CD4-positive, alpha-beta T cell treated with Interleukin-15 for 4 hours (primary cell): Measurements from ENCODE around the gene SMYD2.

ENCODE experiments used
- DNase-seq: peaks from one replicate; pipeline ENCODE4 v3.0.0-alpha.2; 2020; ENCODE audit warnings: low spot score

Gene SMYD2

DNA sequence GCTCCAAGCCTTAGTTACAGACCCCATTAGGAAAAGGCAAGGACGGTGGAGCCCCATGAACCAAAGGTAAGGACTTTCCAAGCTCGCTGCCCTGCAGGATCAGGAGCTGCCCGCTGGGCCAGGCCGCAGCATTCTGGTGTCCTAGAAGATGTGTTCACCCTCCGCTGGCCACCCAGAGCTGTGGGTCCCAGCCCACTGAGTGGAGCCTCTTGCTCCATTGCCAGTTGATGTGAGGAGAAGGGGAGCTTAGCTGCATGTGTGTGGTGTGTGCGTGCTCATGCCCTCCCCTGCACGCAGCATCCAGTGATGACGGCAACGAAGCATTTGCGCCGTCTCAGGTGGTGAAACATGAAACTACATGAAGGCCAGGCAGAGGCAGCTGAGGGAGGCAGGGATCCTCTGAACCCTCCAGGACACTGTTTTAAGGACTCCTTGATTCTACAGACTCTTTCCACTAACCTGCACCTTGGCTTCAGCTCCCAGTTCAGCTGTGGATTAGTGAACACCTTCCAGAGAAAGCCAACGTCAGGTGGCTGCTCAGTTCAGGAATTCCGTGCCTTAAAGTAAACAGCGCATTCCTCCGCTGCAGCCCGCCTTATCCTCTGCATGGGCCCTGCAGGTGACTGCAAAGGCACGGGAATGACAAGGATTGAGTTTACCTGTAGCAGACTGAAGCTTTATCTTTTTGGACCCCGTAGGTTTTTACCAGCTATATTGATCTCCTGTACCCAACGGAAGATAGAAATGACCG lies 48.7 kb downstream of the SMYD2 start:
- no peak for DNase-seq

GRCh38 chr1:214330222-214330621 lies 49.3 kb downstream of the SMYD2 start:
- DNase-seq: no peak

DNA sequence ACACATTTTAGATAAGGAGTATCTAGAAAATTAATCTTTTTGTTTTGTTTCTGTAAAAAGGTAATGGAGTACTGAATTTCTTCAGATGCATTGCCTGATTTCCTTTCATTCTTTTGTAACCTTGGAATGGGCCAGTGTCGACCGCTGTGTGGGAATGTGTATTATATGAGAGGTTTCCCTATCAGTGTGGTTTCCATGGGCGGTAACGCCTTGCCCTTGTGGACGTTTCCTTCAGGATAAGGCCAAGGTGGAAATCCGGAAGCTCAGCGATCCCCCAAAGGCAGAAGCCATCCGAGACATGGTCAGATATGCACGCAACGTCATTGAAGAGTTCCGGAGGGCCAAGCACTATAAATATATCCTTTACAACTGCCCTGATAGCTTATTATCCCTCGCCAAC lies 49.8 kb downstream of the SMYD2 start:
- no peak for DNase-seq

DNA sequence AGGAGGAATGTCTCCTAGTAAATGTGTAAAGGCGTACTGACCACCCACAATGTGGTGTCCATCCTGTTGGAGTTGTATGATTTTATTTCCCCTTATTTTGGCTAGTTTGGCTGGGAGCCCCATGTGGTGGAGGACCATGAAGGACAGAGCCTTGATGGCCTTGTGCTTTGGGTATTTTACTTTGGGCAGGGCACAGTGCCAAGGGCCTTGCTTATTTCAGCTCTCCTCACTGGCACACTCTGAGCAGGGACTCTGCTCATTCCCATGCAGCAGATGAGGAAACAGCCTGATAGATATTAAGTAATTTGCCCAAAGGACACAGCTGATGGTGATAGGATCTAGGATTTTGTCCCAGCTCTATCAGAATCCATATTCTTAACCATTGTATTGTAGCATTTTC lies 50.2 kb downstream of the SMYD2 start:
- DNase-seq: no peak

- peak; percentile 59 for DNase-seq
Observed at GRCh38 chr1:214331827-214332423, 51.0 kb downstream of the SMYD2 start.

DNA sequence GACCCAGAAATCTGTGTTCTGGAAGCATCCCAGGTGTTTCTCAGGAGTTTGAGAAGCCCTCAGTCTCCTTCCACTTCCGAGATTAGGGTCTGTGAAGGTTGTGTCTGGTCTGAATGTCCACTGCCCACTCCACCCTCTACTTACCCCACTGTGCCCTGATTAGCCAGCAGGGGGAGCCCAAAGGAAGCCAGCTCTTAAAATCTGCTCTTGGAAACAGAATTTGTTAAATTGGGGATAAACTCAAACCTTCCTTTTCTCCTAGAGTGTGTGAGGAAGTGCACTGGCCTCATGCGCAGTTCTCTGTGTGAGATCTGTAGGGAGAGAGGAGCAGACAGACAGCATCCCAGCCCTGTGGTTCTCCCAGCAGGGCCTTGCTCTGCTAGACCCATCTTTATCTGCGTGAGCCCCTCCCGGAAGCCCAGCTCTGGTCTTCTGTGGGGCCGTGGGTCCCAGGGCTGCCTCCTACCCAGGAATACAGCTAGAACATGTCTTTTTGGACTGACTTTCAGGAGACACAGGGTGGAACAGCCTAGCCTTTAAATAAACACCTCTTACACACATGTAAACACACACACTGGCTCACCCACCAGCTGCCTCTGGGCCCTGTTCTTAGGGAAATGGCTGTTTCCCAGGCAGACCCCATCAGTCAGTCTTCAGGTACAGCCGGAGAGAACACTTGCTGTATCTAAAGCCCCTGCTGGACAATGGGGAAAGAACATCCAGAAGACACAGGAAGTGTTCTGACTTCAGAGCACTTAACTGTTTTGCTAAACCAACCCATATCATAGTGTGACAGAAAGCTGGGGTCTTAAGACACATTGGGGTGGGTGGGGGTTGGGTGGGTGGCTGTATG lies 52.2 kb downstream of the SMYD2 start:
- peak; percentile 29 for DNase-seq

- no peak for DNase-seq
Observed at GRCh38 chr1:214335567-214335966, 54.6 kb downstream of the SMYD2 start.

- no peak for DNase-seq
Observed at GRCh38 chr1:214337015-214337414, 56.1 kb downstream of the SMYD2 start.

DNA sequence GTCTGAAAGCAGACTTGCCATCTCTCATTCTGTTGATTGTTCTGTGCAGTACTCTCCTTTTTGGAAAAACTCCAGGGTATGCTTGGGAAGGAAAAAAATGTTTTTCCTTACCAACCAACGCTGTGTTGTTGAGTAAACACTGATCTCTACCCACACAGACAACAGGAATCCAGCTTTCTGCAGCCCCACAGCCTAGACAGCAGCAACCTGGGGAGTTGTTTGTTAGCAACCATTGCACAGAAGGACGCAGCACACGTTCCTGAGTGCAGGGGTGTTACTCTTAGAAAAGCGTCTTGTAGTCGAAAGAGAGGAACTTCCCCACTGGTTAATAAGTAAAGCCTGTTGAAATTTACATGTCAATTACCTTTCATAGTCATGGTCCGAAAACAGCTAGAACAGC lies 56.6 kb downstream of the SMYD2 start:
- no peak for DNase-seq

- DNase-seq: no peak
Observed at GRCh38 chr1:214338212-214338611, 57.3 kb downstream of the SMYD2 start.

DNA sequence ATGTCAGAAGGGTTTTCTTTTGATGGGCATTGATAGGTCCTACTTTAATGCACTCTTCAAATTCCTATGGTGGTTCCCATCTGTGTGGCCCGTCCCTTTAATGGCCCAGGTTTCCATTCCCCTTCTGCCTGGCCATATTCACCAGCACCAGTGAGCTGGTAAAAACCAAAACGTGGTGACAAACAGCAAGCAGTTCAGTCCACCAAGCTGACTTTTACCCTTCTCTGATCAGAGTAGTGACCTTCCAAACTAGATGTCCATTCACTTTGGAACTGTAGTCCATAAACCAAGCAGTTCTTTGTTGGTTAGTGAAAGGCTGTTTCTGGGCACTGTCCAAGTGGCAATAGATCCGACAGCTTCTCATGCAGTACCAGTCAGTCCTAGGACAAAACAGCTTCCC lies 60.5 kb downstream of the SMYD2 start:
- DNase-seq: no peak

DNA sequence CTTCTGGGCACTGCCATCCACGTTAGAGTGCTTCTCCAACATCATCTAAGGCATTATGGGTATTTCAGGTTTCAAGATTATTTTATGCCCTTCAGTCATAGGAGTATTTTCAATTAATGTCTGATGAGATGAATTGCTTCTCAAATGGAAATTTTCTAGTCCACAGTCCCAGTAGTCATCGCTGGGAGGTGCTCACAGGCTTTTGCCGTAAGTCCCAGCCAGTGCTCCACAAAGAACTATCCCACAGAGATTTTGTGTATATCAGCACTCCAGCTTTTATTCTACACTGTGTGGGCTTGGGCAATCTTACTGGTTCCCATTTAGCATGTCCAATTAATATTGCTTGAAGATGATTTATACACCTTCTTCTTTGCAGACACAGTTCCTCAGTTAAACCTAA lies 61.0 kb downstream of the SMYD2 start:
- DNase-seq: no peak

GRCh38 chr1:214342525-214342924 lies 61.6 kb downstream of the SMYD2 start:
- DNase-seq: no peak

- no peak for DNase-seq
Observed at GRCh38 chr1:214344897-214345296, 63.9 kb downstream of the SMYD2 start.

GRCh38 chr1:214349008-214349407 lies 68.0 kb downstream of the SMYD2 start:
- no peak for DNase-seq

DNA sequence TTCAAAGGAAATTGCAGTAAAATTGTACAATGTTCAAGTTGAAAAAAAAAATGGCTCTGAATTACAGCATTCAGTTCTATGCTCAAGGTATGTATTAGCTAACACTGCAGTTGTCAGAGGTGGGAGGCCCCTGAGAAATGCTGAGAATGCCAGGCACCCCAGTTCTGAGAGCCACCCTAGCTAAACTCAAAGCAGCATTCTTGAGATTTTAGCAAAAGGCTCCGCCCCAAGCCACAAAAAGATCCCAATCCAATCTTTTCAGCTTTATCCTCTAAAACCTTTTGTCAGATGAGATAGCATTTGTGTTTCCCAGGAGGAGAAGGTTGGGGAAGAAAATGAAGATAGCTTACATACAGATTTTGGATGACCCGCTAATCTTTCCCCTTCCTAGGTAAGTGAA lies 68.8 kb downstream of the SMYD2 start:
- DNase-seq: no peak

GRCh38 chr1:214351551-214352277 lies 70.8 kb downstream of the SMYD2 start:
- no peak for DNase-seq

DNA sequence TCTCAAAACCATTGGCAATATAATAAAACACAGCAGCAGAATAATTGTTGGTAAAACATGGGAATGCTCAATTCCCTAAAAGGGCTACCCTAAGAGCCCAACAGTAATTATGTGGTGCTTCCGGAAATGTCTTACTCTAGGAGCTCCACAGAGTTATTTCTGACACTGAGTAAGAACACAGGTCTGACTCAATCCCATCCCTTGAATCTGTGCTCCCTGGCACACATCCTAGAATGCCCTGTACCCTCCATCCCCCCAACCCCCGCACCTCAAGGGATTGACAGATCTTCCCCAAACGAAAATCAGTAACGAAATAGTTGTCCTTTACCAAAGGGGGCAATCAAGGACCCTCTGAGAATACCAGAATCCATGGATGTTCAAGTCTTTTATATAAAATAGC lies 71.9 kb downstream of the SMYD2 start:
- no peak for DNase-seq

- no peak for DNase-seq
Observed at GRCh38 chr1:214354440-214355148, 73.6 kb downstream of the SMYD2 start.

GRCh38 chr1:214360116-214360515 lies 79.2 kb downstream of the SMYD2 start:
- no peak for DNase-seq

GRCh38 chr1:214360525-214361164 lies 79.7 kb downstream of the SMYD2 start:
- no peak for DNase-seq
